ENCODE data around the gene FBH1. TPM values are rescaled to one million over a fixed set of nuclear protein-coding genes. Genes with fewer than 3 reads are reported as not detected.

The FBH1 gene
- total and polyA plus RNA-seq, 4 experiments from 2014 or later = 71.1 to 97.5 (median 83.6) TPM

GRCh38 chr10:5968681-5969453 lies 78.8 kb downstream of the FBH1 start:
- Mint-ChIP-seq H3K4me3 (peak overlapping the region in 1 of 8 donors; percentile 13), H3K27ac (peak overlapping the region in 2 of 7 donors; percentile 31 to 65), H3K27me3 (no peaks in the 10 kb centered on the region), H3K9me3 (no peaks in the 10 kb centered on the region), H3K36me3 (peaks cover 4 to 7% of the 10 kb centered on the region in 2 donors), H3K4me1 (peaks cover 24 to 44% (median 38%) of the 10 kb centered on the region in 4 donors)
- DNase-seq = no peak
- Histone ChIP-seq H3K27ac (ENCODE audit: low read depth, low read length) (no peak overlapping the region), H3K9me3 (ENCODE audit: control insufficient read depth in 1 of 2, low read length in 2 of 2) (no peaks in the 10 kb centered on the region), H3K36me3 (ENCODE audit: insufficient read depth, low read length) (peaks cover 9% of the 10 kb centered on the region), H3K4me1 (ENCODE audit: insufficient read depth, low read length) (peaks cover 24% of the 10 kb centered on the region), H3K27me3 (ENCODE audit: insufficient read depth, low read length) (no peaks in the 10 kb centered on the region), H3K4me3 (ENCODE audit: low read length in 2 of 2) (no peak overlapping the region)
- intact Hi-C loops (cut with micrococcal nuclease) = no loop called here
- POLR2A ChIA-PET (ENCODE audit: partially characterized antibody) = no interaction called here
- CTCF ChIA-PET (ENCODE audit: partially characterized antibody) = interaction anchor here (0.7 kb wide), 1 partner anchor 370 kb away, joined by 3 read pairs; no protein-coding TSS in a partner anchor

- Mint-ChIP-seq H3K27me3 (no peaks in the 10 kb centered on the region), H3K9me3 (no peaks in the 10 kb centered on the region), H3K4me1 (peaks cover 27 to 53% (median 44%) of the 10 kb centered on the region in 4 donors), H3K36me3 (peaks cover 4% of the 10 kb centered on the region in 2 donors), H3K27ac (peak overlapping the region in 6 of 7 donors; percentile 1 to 75 (median 28)), H3K4me3 (peak overlapping the region in 1 of 8 donors; percentile 17)
- intact Hi-C loops (cut with micrococcal nuclease) = loop anchor here (10.0 kb wide), 1 partner anchor 285 kb away; the partner anchor contains the start of gene TASOR2
- peaks cover 32% of the 10 kb centered on the region for H3K4me1 ChIP-seq (ENCODE audit: insufficient read depth, low read length)
- H3K27me3 ChIP-seq (ENCODE audit: insufficient read depth, low read length) = no peaks in the 10 kb centered on the region
- ChIA-PET CTCF (ENCODE audit: partially characterized antibody) (interaction anchor here (0.6 kb wide), 1 partner anchor 335 kb away, joined by 3 read pairs; no protein-coding TSS in a partner anchor), POLR2A (ENCODE audit: partially characterized antibody) (interaction anchor here (0.6 kb wide), 1 partner anchor 62 kb away, joined by 6 read pairs; no protein-coding TSS in a partner anchor)
- peaks cover 8% of the 10 kb centered on the region for H3K36me3 ChIP-seq (ENCODE audit: insufficient read depth, low read length)
- H3K9me3 ChIP-seq (ENCODE audit: control insufficient read depth in 1 of 2, low read length in 2 of 2) = no peaks in the 10 kb centered on the region
- H3K4me3 ChIP-seq (ENCODE audit: low read length in 2 of 2) = no peak overlapping the region
- H3K27ac ChIP-seq (ENCODE audit: low read depth, low read length) = no peak overlapping the region
- DNase-seq = no peak
These were observed 80.0 kb downstream of the FBH1 start for GRCh38 chr10:5970066-5970465.

- CTCF ChIA-PET (ENCODE audit: partially characterized antibody) = interaction anchor here (0.6 kb wide), 1 partner anchor 334 kb away, joined by 3 read pairs; no protein-coding TSS in a partner anchor
- intact Hi-C loops (cut with micrococcal nuclease) = loop anchor here (10.0 kb wide), 1 partner anchor 286 kb away; the partner anchor contains the start of gene TASOR2
- H3K36me3 ChIP-seq (ENCODE audit: insufficient read depth, low read length) = peaks cover 5% of the 10 kb centered on the region
- peak overlapping the region in 6 of 7 donors; percentile 1 to 83 (median 59) for H3K27ac Mint-ChIP-seq
- H3K27ac ChIP-seq (ENCODE audit: low read depth, low read length) = no peak overlapping the region
- POLR2A ChIA-PET (ENCODE audit: partially characterized antibody) = interaction anchor here (0.6 kb wide), 1 partner anchor 61 kb away, joined by 6 read pairs; no protein-coding TSS in a partner anchor
- H3K4me3 Mint-ChIP-seq = peak overlapping the region in 1 of 8 donors; percentile 80
- no peak for DNase-seq
- H3K4me3 ChIP-seq (ENCODE audit: low read length in 2 of 2) = no peak overlapping the region
- peaks cover 31 to 57% (median 48%) of the 10 kb centered on the region in 4 donors for H3K4me1 Mint-ChIP-seq
- peaks cover 36% of the 10 kb centered on the region for H3K4me1 ChIP-seq (ENCODE audit: insufficient read depth, low read length)
- no peaks in the 10 kb centered on the region for H3K27me3 Mint-ChIP-seq
- no peaks in the 10 kb centered on the region for H3K27me3 ChIP-seq (ENCODE audit: insufficient read depth, low read length)
- H3K9me3 Mint-ChIP-seq = no peaks in the 10 kb centered on the region
- H3K9me3 ChIP-seq (ENCODE audit: control insufficient read depth in 1 of 2, low read length in 2 of 2) = no peaks in the 10 kb centered on the region
- peaks cover 1 to 4% of the 10 kb centered on the region in 2 donors for H3K36me3 Mint-ChIP-seq
These were observed 80.5 kb downstream of the FBH1 start for GRCh38 chr10:5970527-5970926.

DNA sequence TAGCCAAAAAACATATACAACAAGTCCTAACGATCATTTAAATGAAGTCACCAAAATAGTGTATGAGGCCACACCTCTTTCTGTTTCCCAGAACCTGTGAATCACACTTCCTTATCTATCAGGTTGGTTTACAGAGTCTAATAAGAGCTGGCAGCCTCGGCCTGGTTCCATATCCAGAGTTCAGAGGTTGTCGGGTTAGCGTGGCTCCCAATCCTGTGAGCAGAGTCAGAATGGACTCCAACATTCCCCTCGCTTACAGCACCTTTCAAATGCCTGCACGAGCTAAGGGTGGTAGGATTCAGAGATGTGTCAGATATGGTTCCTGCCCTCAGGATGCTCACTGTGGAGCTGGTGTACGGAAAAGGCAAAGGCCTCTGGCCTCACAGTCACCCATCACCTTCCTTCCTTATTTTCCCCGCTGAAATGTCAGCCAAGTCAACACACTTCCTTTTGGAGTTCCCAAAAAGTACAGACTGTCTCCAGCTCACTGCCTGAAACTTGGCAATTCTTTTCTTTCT lies 81.3 kb downstream of the FBH1 start:
- no peaks in the 10 kb centered on the region for H3K27me3 Mint-ChIP-seq
- peaks cover 35 to 66% (median 55%) of the 10 kb centered on the region in 4 donors for H3K4me1 Mint-ChIP-seq
- Histone ChIP-seq H3K36me3 (ENCODE audit: insufficient read depth, low read length) (peaks cover under 1% of the 10 kb centered on the region), H3K27me3 (ENCODE audit: insufficient read depth, low read length) (no peaks in the 10 kb centered on the region), H3K4me3 (ENCODE audit: low read length in 2 of 2) (no peak overlapping the region), H3K27ac (ENCODE audit: low read depth, low read length) (peak overlapping the region; percentile 36), H3K9me3 (ENCODE audit: control insufficient read depth in 1 of 2, low read length in 2 of 2) (no peaks in the 10 kb centered on the region), H3K4me1 (ENCODE audit: insufficient read depth, low read length) (peaks cover 41% of the 10 kb centered on the region)
- POLR2A ChIA-PET (ENCODE audit: partially characterized antibody) = interaction anchor here (1.3 kb wide), 1 partner anchor 11 kb away, joined by 4 read pairs; no protein-coding TSS in a partner anchor
- intact Hi-C loops (cut with micrococcal nuclease) = loop anchor here (10.0 kb wide), 1 partner anchor 287 kb away; the partner anchor contains the start of gene TASOR2
- H3K4me3 Mint-ChIP-seq = peak overlapping the region; percentile 27 to 80 (median 64)
- H3K9me3 Mint-ChIP-seq = no peaks in the 10 kb centered on the region
- CTCF ChIA-PET (ENCODE audit: partially characterized antibody) = interaction anchor here (1.4 kb wide), 1 partner anchor 43 kb away, joined by 7 read pairs; no protein-coding TSS in a partner anchor
- H3K36me3 Mint-ChIP-seq = peaks cover 4 to 5% of the 10 kb centered on the region in 2 donors
- no peak for DNase-seq
- peak overlapping the region; percentile 51 to 88 (median 76) for H3K27ac Mint-ChIP-seq

- peaks cover 41% of the 10 kb centered on the region for H3K4me1 ChIP-seq (ENCODE audit: insufficient read depth, low read length)
- no peaks in the 10 kb centered on the region for H3K9me3 ChIP-seq (ENCODE audit: control insufficient read depth in 1 of 2, low read length in 2 of 2)
- H3K36me3 ChIP-seq (ENCODE audit: insufficient read depth, low read length) = no peaks in the 10 kb centered on the region
- POLR2A ChIA-PET (ENCODE audit: partially characterized antibody) = interaction anchor here (1.3 kb wide), 1 partner anchor 12 kb away, joined by 4 read pairs; no protein-coding TSS in a partner anchor
- Mint-ChIP-seq H3K9me3 (no peaks in the 10 kb centered on the region), H3K4me1 (peaks cover 36 to 68% (median 58%) of the 10 kb centered on the region in 4 donors), H3K36me3 (peaks cover 4 to 6% of the 10 kb centered on the region in 2 donors), H3K27ac (peak overlapping the region; percentile 51 to 88 (median 76)), H3K27me3 (no peaks in the 10 kb centered on the region), H3K4me3 (peak overlapping the region in 6 of 8 donors; percentile 10 to 80 (median 64))
- intact Hi-C loops (cut with micrococcal nuclease) = loop anchor here (10.0 kb wide), 1 partner anchor 287 kb away; the partner anchor contains the start of gene TASOR2
- H3K4me3 ChIP-seq (ENCODE audit: low read length in 2 of 2) = no peak overlapping the region
- DNase-seq = no peak
- H3K27ac ChIP-seq (ENCODE audit: low read depth, low read length) = peak overlapping the region; percentile 36
- CTCF ChIA-PET (ENCODE audit: partially characterized antibody) = interaction anchor here (1.4 kb wide), 1 partner anchor 42 kb away, joined by 7 read pairs; no protein-coding TSS in a partner anchor
- no peaks in the 10 kb centered on the region for H3K27me3 ChIP-seq (ENCODE audit: insufficient read depth, low read length)
These were observed 81.8 kb downstream of the FBH1 start for GRCh38 chr10:5971886-5972285.

- H3K9me3 ChIP-seq (ENCODE audit: control insufficient read depth in 1 of 2, low read length in 2 of 2) = no peaks in the 10 kb centered on the region
- POLR2A ChIA-PET (ENCODE audit: partially characterized antibody) = no interaction called here
- no peaks in the 10 kb centered on the region for H3K36me3 ChIP-seq (ENCODE audit: insufficient read depth, low read length)
- CTCF ChIA-PET (ENCODE audit: partially characterized antibody) = no interaction called here
- H3K4me1 ChIP-seq (ENCODE audit: insufficient read depth, low read length) = peaks cover 41% of the 10 kb centered on the region
- no peaks in the 10 kb centered on the region for H3K27me3 ChIP-seq (ENCODE audit: insufficient read depth, low read length)
- DNase-seq = no peak
- H3K27ac ChIP-seq (ENCODE audit: low read depth, low read length) = no peak overlapping the region
- Mint-ChIP-seq H3K27me3 (no peaks in the 10 kb centered on the region), H3K27ac (peak overlapping the region in 4 of 7 donors; percentile 30 to 67 (median 42)), H3K4me1 (peaks cover 36 to 67% (median 55%) of the 10 kb centered on the region in 4 donors), H3K4me3 (no peak overlapping the region), H3K36me3 (peaks cover 4 to 6% of the 10 kb centered on the region in 2 donors), H3K9me3 (no peaks in the 10 kb centered on the region)
- intact Hi-C loops (cut with micrococcal nuclease) = loop anchor here (10.0 kb wide), 1 partner anchor 288 kb away; the partner anchor contains the start of gene TASOR2
- H3K4me3 ChIP-seq (ENCODE audit: low read length in 2 of 2) = no peak overlapping the region
These were observed 83.0 kb downstream of the FBH1 start for GRCh38 chr10:5973069-5973468.

Data from CD4-positive, alpha-beta memory T cell (primary cell).